HepG2 (cell line): ENCODE measurements around the gene PHLDB1. TPM values are rescaled to one million over a fixed set of nuclear protein-coding genes. Genes with fewer than 3 reads are reported as not detected.

Source experiments
- CAMTA2 ChIP-seq: sonication (generic); formaldehyde crosslinking; IDR thresholded peaks from 2 replicates; pipeline ENCODE4 v1.4.0; 2020; ENCODE audit warnings: mild to moderate bottlenecking, missing genetic modification reagents, borderline replicate concordance
- ESRRA ChIP-seq: sonication (generic); formaldehyde crosslinking; IDR thresholded peaks from 2 replicates; pipeline ENCODE4 v1.5.1; 2020; ENCODE audit warnings: mild to moderate bottlenecking, low read depth, missing genetic modification reagents
- FOSL2 ChIP-seq: sonication (generic); formaldehyde crosslinking; IDR thresholded peaks from 2 replicates; pipeline ENCODE4 v1.4.0; 2020; ENCODE audit warnings: missing genetic modification reagents
- GABPA ChIP-seq, 2 experiments: IDR thresholded peaks; 2 replicates each; pipeline ENCODE4 v1.6.1; 2011 to 2016; ENCODE audit warnings: low read depth in 2 of 2, low read length in 1 of 2, missing biosample characterization in 1 of 2, missing genetic modification characterization in 1 of 2
- HNRNPL ChIP-seq: fragments of 200-400 bp; formaldehyde crosslinking; IDR thresholded peaks from 2 replicates; pipeline ENCODE4 v1.6.1; 2017; ENCODE audit warnings: mild to moderate bottlenecking, low read depth, low read length
- KLF15 ChIP-seq: sonication (generic); formaldehyde crosslinking; IDR thresholded peaks from 2 replicates; pipeline ENCODE4 v1.8.1; 2023; ENCODE audit warnings: borderline replicate concordance, mild to moderate bottlenecking, inconsistent platforms, missing genetic modification reagents, mixed read lengths
- NCOA1 ChIP-seq: sonication (generic); formaldehyde crosslinking; IDR thresholded peaks from 2 replicates; pipeline ENCODE4 v1.9.0; 2021; ENCODE audit warnings: missing genetic modification reagents
- PAX8 ChIP-seq: sonication (generic); formaldehyde crosslinking; IDR thresholded peaks from 2 replicates; pipeline ENCODE4 v1.8.0; 2022; ENCODE audit warnings: mild to moderate bottlenecking, missing genetic modification reagents, borderline replicate concordance
- THAP11 ChIP-seq: IDR thresholded peaks from 2 replicates; pipeline ENCODE4 v1.6.1; 2016; ENCODE audit warnings: missing biosample characterization, missing genetic modification reagents
- ZBTB7B ChIP-seq: sonication (generic); formaldehyde crosslinking; IDR thresholded peaks from 2 replicates; pipeline ENCODE4 v1.4.0; 2020; ENCODE audit warnings: missing genetic modification reagents
- ZNF296 ChIP-seq: sonication (generic); formaldehyde crosslinking; conservative IDR thresholded peaks from 2 replicates; pipeline ENCODE4 v1.5.0; 2020; ENCODE audit warnings: mild to moderate bottlenecking, missing genetic modification reagents
- ZNF329 ChIP-seq: sonication (generic); formaldehyde crosslinking; IDR thresholded peaks from 2 replicates; pipeline ENCODE4 v1.9.0; 2021; ENCODE audit warnings: low read depth, mild to moderate bottlenecking, missing genetic modification reagents
- ZNF335 ChIP-seq: sonication (generic); formaldehyde crosslinking; IDR thresholded peaks from 2 replicates; pipeline ENCODE4 v1.4.0; 2020; ENCODE audit warnings: missing genetic modification reagents
- ZNF350 ChIP-seq: sonication (generic); formaldehyde crosslinking; IDR thresholded peaks from 2 replicates; pipeline ENCODE4 v1.4.0; 2020; ENCODE audit warnings: mild to moderate bottlenecking, low read depth, missing genetic modification reagents, borderline replicate concordance
- ZNF382 ChIP-seq: sonication (generic); formaldehyde crosslinking; IDR thresholded peaks from 2 replicates; pipeline ENCODE4 v1.5.0; 2020; ENCODE audit warnings: missing genetic modification reagents, mild to moderate bottlenecking, borderline replicate concordance
- ZNF768 ChIP-seq: sonication (generic); formaldehyde crosslinking; IDR thresholded peaks from 2 replicates; pipeline ENCODE4 v1.4.0; 2020; ENCODE audit warnings: missing genetic modification reagents
- polyA plus RNA-seq, 8 experiments: library from polyadenylated mRNA; depleted of rRNA in 3 of 8; stranded (reverse) in 7 of 8; unstranded in 1 of 8; fragments of >200 nt; fragmentation: Illumina TruSeq in 4 of 8; extraction: Trizol in 4 of 8; gene quantifications; 2 replicates each; pipeline versions ENCODE4 v1.2.1 to v1.2.3, GENCODE V29; 2011 to 2016; ENCODE audit warnings: low read depth in 4 of 8, missing spikeins in 1 of 8, mixed read lengths in 1 of 8; ENCODE audit not compliant: insufficient read depth in 1 of 8
- total RNA-seq, 5 experiments: library from RNA; depleted of rRNA; stranded (reverse); fragments of >200 nt; fragmentation: Illumina TruSeq; extraction: Trizol; gene quantifications; 2 replicates each; pipeline ENCODE4 v1.2.3, GENCODE V29; 2016; ENCODE audit warnings: low read depth in 1 of 5
- TF ChIP-seq, protein P1 (sequence below): IDR thresholded peaks from 2 replicates; pipeline ENCODE4 v1.6.1; 2016; ENCODE audit warnings: missing genetic modification reagents, missing compliant biosample characterization
- TF ChIP-seq, protein P2 (sequence below), 2 experiments: sonication (generic) in 1 of 2; formaldehyde crosslinking in 1 of 2; IDR thresholded peaks; 2 replicates each; pipeline versions ENCODE4 v1.4.0 to v1.6.1; 2018 to 2020; ENCODE audit warnings: missing genetic modification reagents in 2 of 2, borderline replicate concordance in 1 of 2, low read depth in 1 of 2, mild to moderate bottlenecking in 1 of 2, missing biosample characterization in 1 of 2
- TF ChIP-seq, protein P3 (sequence below): sonication (generic); IDR thresholded peaks from 2 replicates; pipeline ENCODE4 v1.6.1; 2016; ENCODE audit warnings: low read depth, borderline replicate concordance
- TF ChIP-seq, protein P4 (sequence below): sonication (generic); formaldehyde crosslinking; IDR thresholded peaks from 2 replicates; pipeline ENCODE4 v1.4.0; 2020; ENCODE audit warnings: mild to moderate bottlenecking, missing genetic modification reagents
- TF ChIP-seq, protein P5 (sequence below): sonication (generic); formaldehyde crosslinking; conservative IDR thresholded peaks from 2 replicates; pipeline ENCODE4 v1.4.0; 2020; ENCODE audit warnings: missing genetic modification reagents

Gene PHLDB1
- total and polyA plus RNA-seq, 2 of the 13 experiments (the other 11 are each of a cell fraction or from before 2014, with no cell fraction given), result 13.8 to 14.2 TPM

DNA sequence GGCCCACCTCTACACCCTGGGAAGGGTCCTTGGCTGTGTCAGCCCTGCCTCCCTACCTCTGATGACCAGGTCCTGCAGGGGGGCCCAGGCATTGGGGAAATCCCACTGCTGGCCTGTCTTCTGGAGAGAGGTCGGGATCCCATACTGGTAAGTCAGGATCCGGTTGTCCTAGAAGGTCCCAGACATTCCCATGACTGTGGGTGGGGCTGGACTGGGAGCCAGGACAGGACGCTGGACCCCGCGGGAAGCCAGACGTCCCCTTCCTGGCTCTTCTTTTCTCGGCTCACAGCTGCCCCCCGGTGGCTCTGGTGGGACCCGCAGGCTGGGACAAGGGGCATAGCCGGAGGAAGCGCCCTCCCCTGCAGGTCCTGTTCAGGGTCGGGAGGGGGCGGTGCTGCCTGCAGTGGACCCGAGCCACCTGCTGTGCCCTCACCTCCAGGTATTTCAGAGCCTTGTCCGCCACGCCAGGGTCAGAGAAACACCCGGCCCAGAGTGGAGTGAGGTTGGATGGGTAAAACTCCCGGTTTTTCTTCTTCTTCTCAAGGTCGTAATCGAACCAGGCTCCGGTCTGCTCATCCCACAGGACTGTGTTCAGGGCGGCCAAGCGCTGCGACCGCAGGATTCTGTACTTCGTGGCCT lies 52.0 kb downstream of the PHLDB1 start (continued):
- TF ChIP-seq ZNF768 (CRISPR knock-in tag) (peak; percentile 32; the same call in 1 of the 2 replicates), CAMTA2 (CRISPR knock-in tag) (no peak), ZNF350 (CRISPR knock-in tag) (peak; percentile 57), NCOA1 (CRISPR knock-in tag) (no peak), ZBTB7B (CRISPR knock-in tag) (0 out of 2 replicates have a peak, but pooled peaks have one; percentile 33), ZNF329 (CRISPR knock-in tag) (0 out of 2 replicates have a peak, but pooled peaks have one; percentile 30), GABPA (IDR thresholded peaks at IDR 0.05; ENCODE audit: low read depth, low read length) (no peak), GABPA (CRISPR knock-in tag; IDR thresholded peaks at IDR 0.05; ENCODE audit: low read depth) (no peak), PAX8 (CRISPR knock-in tag) (no peak), ZNF382 (no peak), THAP11 (CRISPR knock-in tag) (peak; percentile 43; the same call in 1 of the 2 replicates), ZNF335 (CRISPR knock-in tag) (0 out of 2 replicates have a peak, but pooled peaks have one; percentile 36), HNRNPL (peak; percentile 70), FOSL2 (CRISPR knock-in tag) (0 out of 2 replicates have a peak, but pooled peaks have one; percentile 37), ESRRA (CRISPR knock-in tag) (no peak), ZNF296 (CRISPR knock-in tag) (no peak), KLF15 (CRISPR knock-in tag) (no peak)
- TF ChIP-seq, protein P1, sequence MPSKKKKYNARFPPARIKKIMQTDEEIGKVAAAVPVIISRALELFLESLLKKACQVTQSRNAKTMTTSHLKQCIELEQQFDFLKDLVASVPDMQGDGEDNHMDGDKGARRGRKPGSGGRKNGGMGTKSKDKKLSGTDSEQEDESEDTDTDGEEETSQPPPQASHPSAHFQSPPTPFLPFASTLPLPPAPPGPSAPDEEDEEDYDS (CRISPR knock-in tag), result peak; percentile 67
- TF ChIP-seq, protein P2, sequence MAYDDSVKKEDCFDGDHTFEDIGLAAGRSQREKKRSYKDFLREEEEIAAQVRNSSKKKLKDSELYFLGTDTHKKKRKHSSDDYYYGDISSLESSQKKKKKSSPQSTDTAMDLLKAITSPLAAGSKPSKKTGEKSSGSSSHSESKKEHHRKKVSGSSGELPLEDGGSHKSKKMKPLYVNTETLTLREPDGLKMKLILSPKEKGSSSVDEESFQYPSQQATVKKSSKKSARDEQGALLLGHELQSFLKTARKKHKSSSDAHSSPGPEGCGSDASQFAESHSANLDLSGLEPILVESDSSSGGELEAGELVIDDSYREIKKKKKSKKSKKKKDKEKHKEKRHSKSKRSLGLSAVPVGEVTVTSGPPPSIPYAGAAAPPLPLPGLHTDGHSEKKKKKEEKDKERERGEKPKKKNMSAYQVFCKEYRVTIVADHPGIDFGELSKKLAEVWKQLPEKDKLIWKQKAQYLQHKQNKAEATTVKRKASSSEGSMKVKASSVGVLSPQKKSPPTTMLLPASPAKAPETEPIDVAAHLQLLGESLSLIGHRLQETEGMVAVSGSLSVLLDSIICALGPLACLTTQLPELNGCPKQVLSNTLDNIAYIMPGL (CRISPR knock-in tag; IDR thresholded peaks at IDR 0.05; ENCODE audit: borderline replicate concordance in 1 of 2, low read depth in 1 of 2), result peak; percentile 66 to 95; a peak in 3 of 4 replicates
- TF ChIP-seq, protein P3, sequence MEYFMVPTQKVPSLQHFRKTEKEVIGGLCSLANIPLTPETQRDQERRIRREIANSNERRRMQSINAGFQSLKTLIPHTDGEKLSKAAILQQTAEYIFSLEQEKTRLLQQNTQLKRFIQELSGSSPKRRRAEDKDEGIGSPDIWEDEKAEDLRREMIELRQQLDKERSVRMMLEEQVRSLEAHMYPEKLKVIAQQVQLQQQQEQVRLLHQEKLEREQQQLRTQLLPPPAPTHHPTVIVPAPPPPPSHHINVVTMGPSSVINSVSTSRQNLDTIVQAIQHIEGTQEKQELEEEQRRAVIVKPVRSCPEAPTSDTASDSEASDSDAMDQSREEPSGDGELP, result peak; percentile 57; the same call in 1 of the 2 replicates
- TF ChIP-seq, protein P4, sequence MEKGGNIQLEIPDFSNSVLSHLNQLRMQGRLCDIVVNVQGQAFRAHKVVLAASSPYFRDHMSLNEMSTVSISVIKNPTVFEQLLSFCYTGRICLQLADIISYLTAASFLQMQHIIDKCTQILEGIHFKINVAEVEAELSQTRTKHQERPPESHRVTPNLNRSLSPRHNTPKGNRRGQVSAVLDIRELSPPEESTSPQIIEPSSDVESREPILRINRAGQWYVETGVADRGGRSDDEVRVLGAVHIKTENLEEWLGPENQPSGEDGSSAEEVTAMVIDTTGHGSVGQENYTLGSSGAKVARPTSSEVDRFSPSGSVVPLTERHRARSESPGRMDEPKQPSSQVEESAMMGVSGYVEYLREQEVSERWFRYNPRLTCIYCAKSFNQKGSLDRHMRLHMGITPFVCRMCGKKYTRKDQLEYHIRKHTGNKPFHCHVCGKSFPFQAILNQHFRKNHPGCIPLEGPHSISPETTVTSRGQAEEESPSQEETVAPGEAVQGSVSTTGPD, result no peak
- TF ChIP-seq, protein P5, sequence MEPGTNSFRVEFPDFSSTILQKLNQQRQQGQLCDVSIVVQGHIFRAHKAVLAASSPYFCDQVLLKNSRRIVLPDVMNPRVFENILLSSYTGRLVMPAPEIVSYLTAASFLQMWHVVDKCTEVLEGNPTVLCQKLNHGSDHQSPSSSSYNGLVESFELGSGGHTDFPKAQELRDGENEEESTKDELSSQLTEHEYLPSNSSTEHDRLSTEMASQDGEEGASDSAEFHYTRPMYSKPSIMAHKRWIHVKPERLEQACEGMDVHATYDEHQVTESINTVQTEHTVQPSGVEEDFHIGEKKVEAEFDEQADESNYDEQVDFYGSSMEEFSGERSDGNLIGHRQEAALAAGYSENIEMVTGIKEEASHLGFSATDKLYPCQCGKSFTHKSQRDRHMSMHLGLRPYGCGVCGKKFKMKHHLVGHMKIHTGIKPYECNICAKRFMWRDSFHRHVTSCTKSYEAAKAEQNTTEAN (CRISPR knock-in tag), result 0 out of 2 replicates have a peak, but pooled peaks have one; percentile 26
